ENCODE data around the gene LRP2BP.

DNA sequence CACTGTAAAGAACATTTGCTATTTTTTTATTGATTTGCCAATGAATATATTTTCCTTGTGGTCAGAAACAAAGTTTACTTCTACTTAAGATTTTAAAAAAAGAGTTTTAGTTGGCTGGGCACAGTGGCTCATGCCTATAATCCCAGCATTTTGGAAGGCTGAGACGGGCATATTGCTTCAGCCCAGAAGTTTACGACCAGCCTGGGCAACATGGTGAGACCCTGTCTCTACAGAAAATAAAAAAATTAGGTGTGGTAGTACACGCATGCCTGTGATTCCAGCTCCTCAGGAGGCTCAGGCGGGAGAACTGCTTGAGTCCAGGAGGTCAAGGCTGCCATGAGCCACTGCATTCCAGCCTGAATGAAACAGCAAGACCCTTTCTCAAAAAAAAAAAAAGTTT is 36.8 kb downstream of the LRP2BP start:
- TF ChIP-seq EP300 (IDR thresholded peaks at IDR 0.05) (no peak), POLR2AphosphoS5 (IDR thresholded peaks at IDR 0.05) (no peak)

Measured in gastroesophageal sphincter (tissue), 2 donors.